Measurements from ENCODE around the gene TBC1D1.

The TBC1D1 gene

DNA sequence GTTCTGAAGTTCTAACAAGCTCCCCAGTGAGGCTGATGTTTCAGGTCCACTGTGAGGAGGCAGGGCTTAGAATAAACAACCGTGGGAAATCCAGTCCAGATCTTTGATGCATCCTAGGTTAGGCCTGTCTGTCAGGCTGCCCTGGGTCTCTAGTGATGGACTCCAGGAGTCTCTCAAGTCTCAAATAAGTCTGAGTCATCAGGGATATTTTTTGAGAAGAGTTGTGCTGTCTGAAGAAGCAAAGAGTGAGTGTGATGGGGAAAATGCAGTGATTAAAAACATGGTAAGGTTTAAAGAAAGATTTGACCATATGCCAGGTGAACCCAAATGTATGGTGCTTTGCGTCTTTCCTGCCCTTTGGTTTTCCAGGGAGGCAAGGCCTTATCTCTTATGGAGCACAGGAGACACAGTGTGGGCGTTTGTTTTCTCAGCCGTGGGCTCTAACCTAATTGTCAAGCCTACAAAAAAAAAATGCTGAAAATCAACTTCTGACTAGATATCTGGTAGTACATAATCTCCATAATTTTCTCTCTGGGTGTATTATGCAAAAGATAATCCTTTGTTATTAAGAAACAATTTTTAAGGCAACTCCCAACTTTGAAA, 170.0 kb downstream of the TBC1D1 start:
- no peak for ATAC-seq

DNA sequence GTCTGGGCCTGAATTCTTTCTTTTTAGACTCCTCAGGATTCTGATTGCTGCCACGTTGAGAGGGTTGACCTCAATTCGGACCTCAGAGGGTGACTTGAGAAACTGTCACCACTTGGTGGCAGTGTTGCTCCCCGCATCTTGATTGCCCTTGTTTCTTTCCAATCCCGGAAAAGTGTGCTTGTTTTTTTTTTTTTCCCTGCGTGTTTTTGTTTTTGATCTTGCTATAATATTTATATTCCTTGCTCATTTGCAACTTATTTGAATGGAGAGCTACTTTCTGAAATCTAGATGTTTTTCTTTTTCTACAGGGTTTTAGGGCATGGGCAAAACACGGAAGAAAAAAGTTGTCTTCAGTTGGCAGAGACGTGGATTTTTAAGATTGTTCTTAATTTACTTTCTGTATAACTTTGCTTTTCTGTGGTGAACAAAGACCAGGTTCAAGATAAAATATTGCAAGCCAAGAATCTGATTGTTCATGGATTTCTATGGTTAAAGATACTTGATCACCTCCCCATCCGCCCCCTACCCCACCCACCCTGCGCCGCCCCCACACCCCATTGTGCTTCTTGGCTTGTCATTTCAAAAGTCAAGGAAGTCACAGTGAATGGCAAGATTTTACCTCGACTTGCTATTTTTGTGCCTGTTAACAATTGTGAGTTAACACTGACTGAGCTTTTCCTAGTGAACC, 171.3 kb downstream of the TBC1D1 start:
- peak; percentile 62 to 66 for ATAC-seq

DNA sequence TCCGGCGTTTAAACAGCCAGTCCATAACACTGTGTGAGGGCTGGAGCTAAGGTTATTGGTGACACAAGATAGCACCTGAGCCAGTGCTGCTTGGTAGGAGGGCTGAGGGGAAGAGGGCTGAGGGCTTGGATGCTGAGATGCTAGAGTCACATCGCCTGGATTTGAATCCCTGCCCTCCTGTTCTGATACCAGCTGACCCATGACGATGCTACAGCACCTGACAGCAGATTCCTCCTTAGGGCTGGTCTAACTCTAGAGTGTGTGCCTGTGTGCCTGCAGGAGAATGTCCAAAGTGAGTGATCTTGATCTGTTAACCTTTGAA, 171.9 kb downstream of the TBC1D1 start:
- ATAC-seq, result peak; percentile 44 to 54

DNA sequence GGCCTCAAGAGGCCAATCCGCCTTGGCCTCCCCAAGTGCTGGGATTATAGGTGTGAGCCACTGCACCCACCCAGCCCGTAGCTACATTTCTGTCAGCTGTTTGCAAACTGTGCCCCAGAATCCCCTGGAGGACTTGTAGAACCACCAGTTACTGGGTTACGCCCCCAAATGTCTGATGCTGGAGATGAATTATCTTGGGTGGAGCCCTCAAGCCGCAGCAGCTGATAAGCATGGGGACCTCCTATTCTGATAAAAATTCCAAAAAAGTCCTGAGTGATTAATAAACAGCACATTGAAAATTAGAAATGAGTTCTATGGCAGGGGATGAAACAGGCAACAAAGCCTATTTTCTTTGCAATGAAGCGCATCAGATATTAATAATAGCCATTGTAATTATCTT, 174.3 kb downstream of the TBC1D1 start:
- ATAC-seq, result no peak

DNA sequence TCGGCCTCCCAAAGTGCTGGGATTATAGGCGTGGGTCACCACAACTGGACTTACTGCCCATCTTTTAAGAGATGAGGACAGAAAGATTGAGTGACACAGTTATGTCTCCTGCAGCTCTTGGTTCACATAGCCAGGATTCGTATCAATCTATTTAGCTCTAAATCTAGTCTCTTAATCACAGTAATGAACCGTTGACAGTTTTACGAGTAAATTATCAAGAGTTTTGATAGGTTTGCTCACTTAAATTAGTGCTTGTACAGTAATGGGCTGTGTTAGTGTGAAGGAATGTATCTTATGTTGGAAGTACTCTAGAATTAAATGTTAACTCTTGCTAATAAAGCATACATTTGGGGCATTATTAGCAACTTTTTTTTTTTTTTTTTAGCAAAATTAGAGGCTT, 175.0 kb downstream of the TBC1D1 start:
- ATAC-seq, result no peak

DNA sequence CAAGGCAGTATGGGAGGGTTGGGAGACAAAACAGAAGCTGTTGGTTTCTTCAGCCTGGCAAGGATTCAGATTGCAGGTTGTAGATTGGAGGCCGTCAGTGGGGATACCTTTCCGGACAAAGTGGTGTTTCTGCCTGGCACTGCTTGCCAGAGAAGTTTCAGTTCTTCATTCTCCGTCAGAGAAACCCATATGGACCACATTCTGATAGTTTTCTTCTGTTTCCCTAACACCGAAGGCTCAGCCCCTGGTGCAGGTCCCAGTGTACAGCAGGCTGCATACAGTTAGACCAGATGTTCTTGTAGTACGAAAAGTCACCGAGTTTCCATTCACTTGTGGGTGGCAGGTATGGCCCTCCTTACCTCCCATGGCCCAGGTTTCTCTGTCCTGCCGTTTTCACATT, 176.6 kb downstream of the TBC1D1 start:
- no peak for ATAC-seq

DNA sequence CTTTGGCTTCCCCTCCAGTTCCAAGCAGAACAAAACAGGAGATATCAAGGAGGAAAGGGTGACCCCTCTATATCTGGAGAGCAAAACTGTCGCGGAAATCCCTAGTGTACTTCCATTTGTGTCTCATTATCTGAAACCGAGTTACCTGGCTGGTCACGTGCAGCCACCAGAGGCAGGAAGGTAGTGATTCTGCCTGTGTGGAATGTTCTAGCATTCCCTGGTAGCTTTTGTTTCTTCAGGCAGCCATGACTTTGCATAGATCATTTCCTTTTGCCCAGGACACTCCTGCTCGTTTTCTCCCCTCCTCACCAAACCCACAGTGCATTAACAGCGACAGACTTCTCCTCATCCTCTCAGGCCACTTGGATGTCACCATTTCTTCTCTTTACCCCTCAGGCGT, 177.2 kb downstream of the TBC1D1 start:
- ATAC-seq, result no peak

DNA sequence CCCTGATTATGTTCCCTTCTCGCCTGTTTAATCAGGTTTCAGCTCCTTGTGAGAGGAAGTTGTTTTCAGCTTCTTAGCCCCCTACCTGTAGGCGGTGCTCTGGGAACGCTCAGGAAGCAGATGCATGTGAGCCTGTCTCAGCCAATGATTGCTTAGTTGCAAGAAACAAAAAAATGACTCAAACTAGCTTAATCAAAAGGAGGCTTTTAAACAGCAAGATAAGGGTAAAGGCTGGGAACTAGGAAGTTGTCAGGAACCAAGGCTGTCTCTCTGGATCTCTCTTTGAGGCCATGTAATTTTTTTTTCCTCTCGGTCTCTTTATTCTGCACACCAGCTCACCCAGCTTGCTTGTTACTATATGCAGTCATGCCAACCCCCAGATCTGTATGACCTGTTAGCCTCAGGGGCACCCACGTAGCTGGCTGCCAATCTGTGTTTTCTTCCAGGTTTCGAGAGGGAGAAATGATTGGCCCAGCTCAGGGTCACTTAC, 178.4 kb downstream of the TBC1D1 start:
- ATAC-seq, result peak; percentile 55 to 67

DNA sequence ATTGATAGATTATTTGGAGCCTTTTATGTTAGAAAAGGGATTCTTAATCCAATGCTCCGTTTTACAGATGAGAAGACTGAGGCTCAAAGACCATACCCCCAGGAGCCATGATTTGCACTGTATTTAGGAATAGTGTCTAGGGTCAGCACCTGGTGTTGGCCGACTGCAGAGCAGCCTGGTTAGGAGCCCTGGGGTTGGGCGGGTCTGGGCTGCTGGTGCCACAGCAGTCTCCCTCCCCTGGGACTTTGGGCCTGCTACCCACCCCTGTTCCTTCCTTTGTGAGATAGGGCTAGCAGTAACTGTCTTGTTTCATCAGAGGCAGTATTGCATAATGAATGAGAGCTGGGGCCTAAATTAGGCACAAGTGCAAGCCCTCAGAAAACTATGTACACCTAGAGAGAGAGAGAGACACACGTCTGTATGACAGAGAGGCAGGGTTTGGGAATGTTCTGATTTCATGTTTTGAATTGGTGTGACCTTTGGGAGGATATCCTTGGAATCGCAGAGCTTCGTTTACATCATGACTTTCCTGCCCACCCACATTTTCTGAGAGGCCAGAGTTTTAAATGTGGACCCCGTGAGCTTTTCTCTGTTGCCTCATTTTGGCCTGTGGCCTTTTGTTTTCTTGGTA, 181.0 kb downstream of the TBC1D1 start:
- ATAC-seq, result no peak

DNA sequence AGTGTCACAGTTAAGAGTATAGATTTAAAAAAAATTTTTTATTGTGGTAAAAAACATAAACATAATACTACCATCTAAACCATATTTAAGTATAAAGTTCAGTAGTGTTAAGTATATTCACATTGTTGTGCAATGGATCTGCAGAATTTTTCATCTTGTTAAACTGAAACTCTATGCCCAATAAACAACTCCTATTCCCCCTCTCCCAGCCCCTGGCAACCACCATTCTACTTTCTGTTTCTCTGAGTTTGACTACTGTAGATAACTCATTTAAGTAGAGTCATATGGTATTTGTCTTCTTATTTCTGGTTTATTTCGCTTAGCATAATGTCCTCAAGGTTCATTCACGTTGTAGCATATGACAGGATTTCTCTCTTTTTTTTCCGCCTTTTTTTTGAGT, 181.7 kb downstream of the TBC1D1 start:
- peak in 1 of 2 donors; percentile 32 for ATAC-seq

DNA sequence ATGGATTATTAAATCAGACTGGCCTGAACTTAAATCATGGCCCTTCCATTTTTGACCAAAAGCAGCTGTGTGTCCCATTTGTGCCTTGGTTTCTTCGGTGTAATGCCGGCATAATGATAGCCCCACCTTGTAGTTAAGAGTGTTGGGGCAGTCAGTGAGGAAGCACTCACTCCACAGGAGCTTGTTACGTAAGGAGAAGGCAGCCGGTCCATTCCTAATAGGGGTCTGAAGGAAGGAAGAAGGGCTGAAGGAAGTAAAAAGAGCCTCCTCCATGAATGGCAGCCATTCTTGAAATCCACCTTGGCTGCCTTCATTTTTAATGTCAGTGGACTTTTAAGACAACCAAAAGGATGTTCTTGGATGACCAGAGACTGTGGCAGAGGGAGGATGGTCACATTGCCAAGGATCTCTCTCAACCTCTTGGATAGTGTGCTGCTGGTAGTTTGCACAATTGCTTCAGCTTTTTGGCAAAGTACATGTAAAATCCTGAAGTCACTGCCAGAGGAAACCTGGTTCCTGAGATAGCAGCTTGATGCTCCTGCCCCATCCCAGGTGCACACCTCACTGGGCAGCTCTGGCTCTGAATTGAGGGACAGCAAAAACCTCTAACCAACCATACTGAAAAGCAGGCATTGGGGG, 182.8 kb downstream of the TBC1D1 start:
- no peak for ATAC-seq

DNA sequence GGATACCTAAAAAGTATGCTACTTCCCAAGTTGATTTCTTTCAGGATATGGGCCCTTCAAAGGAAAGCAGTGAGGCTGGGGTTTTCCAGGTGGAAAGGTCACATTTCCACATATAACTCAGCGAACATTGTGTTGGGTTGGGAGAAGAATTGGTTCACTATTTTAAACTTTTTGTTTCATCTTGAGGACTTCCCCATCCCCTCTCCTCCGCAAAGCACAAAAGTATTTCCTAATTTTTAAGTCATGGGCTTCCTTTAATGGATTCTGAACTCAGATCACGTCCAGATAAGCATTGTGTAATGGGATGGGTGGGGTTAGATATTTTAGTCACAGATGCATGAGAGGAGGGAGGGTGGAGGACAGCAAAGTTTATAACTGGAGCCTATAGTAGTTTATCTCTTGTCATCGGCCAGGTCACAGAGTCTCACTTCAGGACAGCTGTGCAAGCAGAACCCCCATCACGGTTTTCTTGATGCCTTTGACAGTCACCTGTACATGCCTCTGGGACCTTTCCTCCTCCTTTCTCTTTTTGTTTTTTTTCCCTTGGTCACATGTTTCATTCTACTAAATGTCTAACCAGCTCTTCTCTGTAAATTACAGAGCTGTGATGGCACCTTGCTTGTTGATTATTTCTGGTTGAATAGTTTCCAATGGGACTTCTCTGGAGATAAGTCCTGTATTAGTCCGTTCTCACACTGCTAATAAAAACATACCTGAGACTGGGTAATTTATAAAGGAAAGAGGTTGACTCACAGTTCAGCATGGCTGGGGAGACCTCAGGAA, 184.7 kb downstream of the TBC1D1 start:
- no peak for ATAC-seq

DNA sequence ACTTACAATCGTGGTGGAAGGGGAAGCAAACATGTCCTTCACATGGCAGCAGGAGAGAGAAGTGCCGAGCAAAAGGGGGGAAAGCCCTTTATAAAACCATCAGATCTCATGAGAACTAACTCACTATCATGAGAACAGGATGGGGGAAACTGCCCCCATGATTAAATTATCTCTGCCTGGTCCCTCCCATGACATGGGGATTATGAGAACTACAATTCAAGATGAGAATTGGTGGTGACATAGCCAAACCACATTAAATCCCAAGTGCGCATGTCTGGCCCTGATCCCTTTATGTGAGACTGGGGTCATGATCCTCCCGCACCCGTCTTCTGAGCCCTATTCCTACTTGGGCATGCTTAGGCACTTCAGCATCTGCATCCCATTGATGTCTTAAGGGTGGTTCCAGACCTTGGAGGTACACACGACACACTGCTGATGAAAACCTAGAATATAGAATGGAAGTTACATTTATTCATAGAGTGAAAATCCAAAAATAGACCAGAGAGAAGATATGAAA, 185.3 kb downstream of the TBC1D1 start:
- no peak for ATAC-seq

DNA sequence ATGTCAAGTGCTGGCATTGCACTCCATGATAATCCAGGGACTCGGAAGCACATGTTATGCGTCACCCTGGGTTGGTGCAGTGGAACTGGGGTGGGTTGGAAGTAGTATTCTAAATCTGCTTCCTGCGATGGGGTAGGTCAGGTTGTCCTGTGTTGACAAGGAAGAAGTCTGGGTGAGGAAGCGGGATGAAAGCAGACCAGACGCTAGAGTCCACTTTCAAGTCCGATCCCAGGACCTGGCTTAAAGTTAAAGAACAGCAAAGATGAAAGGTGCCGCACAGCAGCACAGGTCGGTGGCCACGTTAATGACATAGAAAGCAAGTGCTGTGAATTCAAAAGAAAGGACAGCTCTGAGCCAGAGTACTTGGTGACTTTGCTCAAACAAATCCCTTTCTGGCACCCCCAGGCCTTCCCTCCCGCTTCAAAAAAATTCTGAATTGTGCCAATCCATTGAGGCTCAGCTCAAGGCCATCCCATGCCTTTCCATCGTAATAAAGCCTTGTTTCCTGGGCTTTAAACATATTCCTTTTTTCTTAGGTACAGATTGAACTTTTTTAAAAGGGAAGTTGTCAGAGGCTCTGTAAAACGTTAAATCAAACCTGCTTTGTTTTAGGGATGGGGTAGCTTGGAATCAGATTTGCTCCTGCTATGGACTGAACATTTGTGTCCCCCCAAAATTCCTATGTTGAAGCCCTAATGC, 187.1 kb downstream of the TBC1D1 start:
- ATAC-seq, result no peak

DNA sequence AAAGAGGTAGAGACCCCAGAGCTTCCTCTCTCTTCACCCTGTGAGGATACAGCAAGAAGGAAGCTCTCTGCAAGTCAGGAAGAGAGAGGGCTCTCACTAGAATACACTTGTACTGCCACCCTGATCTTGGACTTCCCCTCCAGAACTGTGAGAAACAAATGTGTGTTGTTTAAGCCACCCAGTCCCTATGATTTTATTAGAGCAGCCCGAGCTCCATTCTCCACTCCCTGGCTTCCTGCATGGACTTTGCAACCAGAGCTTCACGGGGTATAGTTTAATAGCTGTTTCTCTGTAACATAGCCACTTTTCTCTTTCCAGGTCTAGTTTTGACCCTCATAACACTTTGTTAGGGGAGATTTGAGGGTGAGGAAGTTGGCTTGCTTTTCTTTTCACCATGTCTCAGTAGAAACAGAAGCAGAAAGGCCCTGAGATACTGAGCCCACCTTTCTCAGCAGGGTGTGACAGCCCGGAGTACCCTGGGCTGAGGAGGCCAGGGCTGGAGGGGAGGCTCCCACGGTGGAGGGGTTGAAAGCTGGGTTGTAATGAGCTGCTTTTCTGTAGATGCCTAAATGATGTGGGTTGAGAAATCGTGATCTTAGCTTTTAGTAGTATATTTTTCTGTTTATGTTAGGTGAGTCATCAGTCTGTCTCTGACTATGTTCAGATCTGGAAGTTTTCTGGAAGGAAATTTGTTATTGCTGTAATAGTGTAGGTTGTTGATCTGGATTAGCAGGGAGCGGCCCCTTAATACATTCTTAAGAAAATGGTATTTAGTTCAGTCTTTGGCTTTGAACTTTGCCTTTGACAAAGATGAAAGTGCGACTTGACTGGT, 187.9 kb downstream of the TBC1D1 start:
- peak; percentile 70 to 85 for ATAC-seq

DNA sequence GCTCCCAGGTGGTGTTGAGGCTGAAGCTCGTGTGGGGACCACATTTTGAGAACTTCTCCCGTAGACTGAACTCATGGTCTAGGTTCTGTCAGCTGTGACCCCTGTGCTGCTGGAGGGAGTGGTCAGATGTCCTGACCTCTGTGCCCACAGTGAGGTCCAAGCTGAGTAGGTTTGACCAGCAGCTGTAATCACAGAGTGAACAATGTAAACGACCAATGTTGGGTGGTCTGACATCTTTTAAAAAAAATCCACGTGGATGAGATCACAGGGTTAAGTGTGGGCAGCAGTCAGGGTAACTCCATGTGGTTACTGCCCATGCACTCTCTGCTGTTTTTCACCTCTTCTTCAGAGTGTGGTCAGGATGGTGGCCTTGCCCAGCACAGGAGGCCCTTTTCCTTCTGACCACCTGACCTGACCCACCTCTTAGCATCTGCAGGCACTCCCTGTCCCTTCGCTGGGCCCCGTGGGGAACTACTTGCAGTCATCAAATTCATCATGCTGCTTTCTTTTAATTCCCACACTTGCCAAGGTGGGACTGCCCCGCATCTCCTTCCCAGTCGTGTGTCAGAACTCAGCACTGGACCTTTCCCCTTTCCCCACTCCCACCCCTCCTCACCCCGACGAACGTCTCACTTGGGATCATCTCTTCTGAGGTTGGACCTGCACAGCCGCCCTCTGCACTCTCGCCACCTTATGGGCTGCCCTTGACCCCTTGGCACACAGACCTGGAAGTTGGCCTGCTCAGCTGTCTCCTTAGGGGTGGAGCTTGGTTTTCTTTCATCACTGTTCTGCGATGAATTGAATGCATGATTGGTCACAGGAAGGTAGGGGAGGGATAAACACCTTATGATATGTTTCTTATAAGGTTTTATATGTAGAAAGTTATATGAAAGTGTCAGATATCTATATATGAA, 189.4 kb downstream of the TBC1D1 start:
- ATAC-seq, result no peak

DNA sequence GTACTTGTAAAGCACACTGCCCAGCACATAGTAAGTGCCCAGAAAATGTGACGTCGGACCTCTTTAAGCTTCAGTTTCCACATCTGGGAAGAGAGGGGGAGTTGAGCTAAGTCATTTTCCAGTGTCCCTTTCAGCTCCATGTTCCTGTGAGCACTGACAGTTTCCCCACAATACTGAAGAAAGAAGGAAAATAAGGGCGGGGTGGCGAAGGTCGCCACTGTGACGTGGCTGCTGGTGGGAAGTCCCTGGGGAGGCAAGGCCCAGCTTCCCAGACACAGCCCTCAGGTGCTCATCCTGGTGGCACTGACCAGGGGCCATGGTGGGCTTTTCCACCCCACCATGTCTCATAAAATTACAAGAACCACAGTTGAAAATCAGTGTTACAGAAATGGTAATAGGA, 191.1 kb downstream of the TBC1D1 start:
- no peak for ATAC-seq

DNA sequence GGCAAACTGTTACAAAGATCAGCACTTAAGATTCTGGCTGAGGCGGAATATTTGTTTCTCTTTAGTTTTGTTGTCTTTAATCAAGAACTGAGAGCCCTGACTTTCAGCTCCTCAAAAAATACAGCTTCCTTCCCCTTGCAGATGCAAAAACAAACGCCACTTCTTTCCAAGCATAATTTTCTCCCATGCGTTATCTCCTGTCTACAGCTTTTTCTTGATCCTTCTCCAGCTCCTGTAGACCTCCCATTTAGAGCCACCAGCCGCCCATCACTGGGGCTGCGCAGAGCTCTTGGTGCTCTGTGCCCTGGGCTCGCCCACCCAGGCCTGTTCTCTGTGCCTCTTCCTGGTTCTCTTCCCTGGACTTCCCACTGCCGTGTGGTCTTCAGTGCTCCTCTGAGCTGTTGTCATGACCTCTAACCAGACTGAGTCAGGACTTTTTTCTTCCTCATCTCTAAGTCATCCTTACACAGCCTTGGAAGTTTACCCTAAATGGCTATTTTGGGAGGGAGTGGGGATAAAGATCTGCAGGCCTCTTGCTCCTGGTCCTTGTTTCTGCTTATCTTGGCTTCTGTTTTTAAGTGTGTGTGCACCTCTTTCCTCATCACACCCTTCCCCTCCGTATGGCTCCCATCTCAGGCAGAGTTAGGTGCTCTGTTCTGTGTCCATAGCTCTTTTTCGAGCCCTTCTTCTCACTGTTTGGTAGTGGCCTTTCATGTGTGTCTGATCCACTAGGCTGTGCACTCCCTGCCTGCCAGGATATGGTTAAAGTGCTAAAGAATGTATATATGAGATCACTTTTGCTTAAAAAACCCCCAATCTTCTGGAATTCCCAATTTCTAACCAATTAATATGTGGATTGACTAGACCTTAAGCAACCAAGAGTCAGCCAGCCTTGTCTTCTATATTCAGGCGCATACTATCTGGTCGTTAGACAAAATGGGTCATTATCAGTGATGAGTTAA, 191.8 kb downstream of the TBC1D1 start:
- no peak for ATAC-seq

Data from activated CD4-positive, CD25-positive, alpha-beta regulatory T cell treated with anti-CD3 and anti-CD28 coated beads, Interleukin-2, amount 50 U/mL, for 24 hours (primary cell).